Kidney epithelial cell (primary cell): ENCODE data around the gene CFAP210. TPM values are rescaled to one million over a fixed set of nuclear protein-coding genes. Genes with fewer than 3 reads are reported as not detected.

Experiments
- DNase-seq: peaks from one replicate; pipeline ENCODE4 v3.0.0-alpha.2; 2010; ENCODE audit warnings: low read depth
- H3K27me3 ChIP-seq: 2 replicates; pipeline ENCODE4 v1.6.0; 2011; ENCODE audit warnings: low read length; ENCODE audit not compliant: control insufficient read depth, insufficient read depth
- H3K36me3 ChIP-seq: 2 replicates; pipeline ENCODE4 v1.5.1; 2011; ENCODE audit warnings: low read length; ENCODE audit not compliant: control insufficient read depth, insufficient read depth
- H3K4me3 ChIP-seq: 2 replicates; pipeline ENCODE4 v1.5.1; 2011; ENCODE audit warnings: low read depth, mild to moderate bottlenecking, control low read depth, low read length
- CTCF ChIP-seq: IDR thresholded peaks from 2 replicates; pipeline ENCODE4 v1.5.1; 2011; ENCODE audit warnings: mild to moderate bottlenecking, moderate library complexity, low read length, control low read depth, inconsistent platforms; ENCODE audit not compliant: insufficient read depth, poor library complexity, severe bottlenecking
- total RNA-seq: library from RNA; depleted of rRNA; stranded (reverse); fragments of >200 nt; gene quantifications from 2 replicates; pipeline ENCODE4 v1.2.3, GENCODE V29; 2015

Gene CFAP210
- total RNA-seq, 1 donor from 2014 or later: 0.33 TPM

- H3K36me3 ChIP-seq: no peaks in the 10 kb centered on the region
- DNase-seq: no peak
- TF ChIP-seq CTCF: no peak
- no peaks in the 10 kb centered on the region for H3K27me3 ChIP-seq
- no peak overlapping the region for H3K4me3 ChIP-seq
These were observed 31.5 kb downstream of the CFAP210 start for GRCh38 chr2:169662744-169663143.

GRCh38 chr2:169661265-169661664, 32.9 kb downstream of the CFAP210 start:
- H3K36me3 ChIP-seq: no peaks in the 10 kb centered on the region
- no peak for TF ChIP-seq CTCF
- no peak for DNase-seq
- H3K27me3 ChIP-seq: no peaks in the 10 kb centered on the region
- no peak overlapping the region for H3K4me3 ChIP-seq

GRCh38 chr2:169659320-169659719, 34.9 kb downstream of the CFAP210 start:
- TF ChIP-seq CTCF: no peak
- Histone ChIP-seq H3K27me3 (no peaks in the 10 kb centered on the region), H3K4me3 (no peak overlapping the region), H3K36me3 (no peaks in the 10 kb centered on the region)
- DNase-seq: no peak

GRCh38 chr2:169658877-169659276, 35.3 kb downstream of the CFAP210 start:
- no peak for TF ChIP-seq CTCF
- Histone ChIP-seq H3K36me3 (no peaks in the 10 kb centered on the region), H3K4me3 (no peak overlapping the region), H3K27me3 (no peaks in the 10 kb centered on the region)
- no peak for DNase-seq

- DNase-seq: no peak
- Histone ChIP-seq H3K4me3 (no peak overlapping the region), H3K27me3 (no peaks in the 10 kb centered on the region), H3K36me3 (no peaks in the 10 kb centered on the region)
- no peak for TF ChIP-seq CTCF
These were observed 38.0 kb downstream of the CFAP210 start for GRCh38 chr2:169656164-169656563.

GRCh38 chr2:169653636-169654035, 40.6 kb downstream of the CFAP210 start:
- no peak for DNase-seq

More at GRCh38 chr2:169653636-169654035, 40.6 kb downstream of the CFAP210 start:
- H3K27me3 ChIP-seq: no peaks in the 10 kb centered on the region
- no peak for TF ChIP-seq CTCF
- no peak overlapping the region for H3K4me3 ChIP-seq
- no peaks in the 10 kb centered on the region for H3K36me3 ChIP-seq
